Sigmoid colon (tissue), 4 donors: ENCODE results near the gene CGGBP1.

Experiments
- EP300 ChIP-seq, 4 donors: sonication (generic); formaldehyde crosslinking; IDR thresholded peaks; one replicate each; pipeline ENCODE4 v1.6.1; 2017; ENCODE audit warnings: antibody characterized with exemption in 4 of 4
- POLR2A ChIP-seq, 2 donors: fragments of 450-650 bp; IDR thresholded peaks; one replicate each; pipeline ENCODE4 v1.6.1; 2016; ENCODE audit warnings: antibody characterized with exemption in 2 of 2, mild to moderate bottlenecking in 2 of 2, moderate library complexity in 2 of 2
- TF ChIP-seq, protein P1 (sequence below), 4 experiments: fragments of 450-650 bp in 3 of 4; fragments of 200-600 bp in 1 of 4; IDR thresholded peaks; one replicate each; pipeline ENCODE4 v1.5.1; 2016 to 2019; ENCODE audit warnings: antibody characterized with exemption in 4 of 4, mild to moderate bottlenecking in 3 of 4, moderate library complexity in 2 of 4

DNA sequence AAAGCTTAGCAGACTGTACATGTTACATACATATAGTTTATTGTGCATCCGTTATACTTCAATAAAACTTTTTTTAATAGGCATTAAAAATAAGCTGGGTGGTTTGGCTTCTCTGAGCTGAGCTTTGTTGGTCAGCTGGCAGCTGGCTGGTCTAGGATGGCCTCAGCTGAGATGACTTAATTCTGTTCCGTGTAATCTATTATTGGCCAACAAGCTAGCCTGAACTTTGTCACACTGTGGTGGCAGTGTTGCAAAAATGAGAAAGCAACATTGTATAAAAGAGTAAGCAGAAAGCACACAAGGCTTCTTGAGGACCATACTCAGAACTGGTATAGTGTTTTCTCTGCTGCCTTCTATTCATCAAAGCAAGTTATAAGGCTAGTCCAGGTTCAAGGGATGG, 45.2 kb downstream of the CGGBP1 start:
- TF ChIP-seq, protein P1, sequence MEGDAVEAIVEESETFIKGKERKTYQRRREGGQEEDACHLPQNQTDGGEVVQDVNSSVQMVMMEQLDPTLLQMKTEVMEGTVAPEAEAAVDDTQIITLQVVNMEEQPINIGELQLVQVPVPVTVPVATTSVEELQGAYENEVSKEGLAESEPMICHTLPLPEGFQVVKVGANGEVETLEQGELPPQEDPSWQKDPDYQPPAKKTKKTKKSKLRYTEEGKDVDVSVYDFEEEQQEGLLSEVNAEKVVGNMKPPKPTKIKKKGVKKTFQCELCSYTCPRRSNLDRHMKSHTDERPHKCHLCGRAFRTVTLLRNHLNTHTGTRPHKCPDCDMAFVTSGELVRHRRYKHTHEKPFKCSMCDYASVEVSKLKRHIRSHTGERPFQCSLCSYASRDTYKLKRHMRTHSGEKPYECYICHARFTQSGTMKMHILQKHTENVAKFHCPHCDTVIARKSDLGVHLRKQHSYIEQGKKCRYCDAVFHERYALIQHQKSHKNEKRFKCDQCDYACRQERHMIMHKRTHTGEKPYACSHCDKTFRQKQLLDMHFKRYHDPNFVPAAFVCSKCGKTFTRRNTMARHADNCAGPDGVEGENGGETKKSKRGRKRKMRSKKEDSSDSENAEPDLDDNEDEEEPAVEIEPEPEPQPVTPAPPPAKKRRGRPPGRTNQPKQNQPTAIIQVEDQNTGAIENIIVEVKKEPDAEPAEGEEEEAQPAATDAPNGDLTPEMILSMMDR (IDR thresholded peaks at IDR 0.05): no peak
- no peak for TF ChIP-seq POLR2A (IDR thresholded peaks at IDR 0.05)
- TF ChIP-seq EP300 (IDR thresholded peaks at IDR 0.05): no peak
